ENCODE data around the gene WAPL. TPM values are rescaled to one million over a fixed set of nuclear protein-coding genes. Genes with fewer than 3 reads are reported as not detected.
"Not testable (repeated sequence)": the region's sequence is repeated elsewhere in the genome, so short reads cannot be mapped to it uniquely, and the experiment has no call there.

WAPL gene
- total RNA-seq, 1 donor from 2014 or later = 43.2 TPM

DNA sequence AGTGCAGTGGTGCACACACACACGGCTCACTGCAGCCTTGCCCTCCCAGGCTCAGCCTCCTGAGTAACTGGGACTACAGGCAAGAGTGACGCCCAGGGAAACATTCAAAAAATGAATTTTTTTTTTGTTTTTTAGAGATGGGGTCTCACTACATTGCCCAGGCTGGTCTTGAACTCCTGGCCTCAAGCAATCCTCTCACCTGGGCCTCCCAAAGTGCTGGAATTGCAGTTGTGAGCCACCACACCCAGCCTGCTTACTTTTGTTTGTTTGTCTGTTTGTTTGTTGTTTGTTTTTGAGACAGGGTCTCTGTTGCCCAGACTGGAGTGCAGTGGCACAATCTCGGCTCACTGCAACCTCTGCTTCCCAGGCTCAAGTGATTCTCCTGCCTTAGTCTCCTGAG lies 7.1 kb upstream of the WAPL start:
- H4K20me1 ChIP-seq (ENCODE audit: insufficient read depth, low read length); H3K9me3 ChIP-seq (ENCODE audit: insufficient read depth, low read depth, low read length); H2AFZ ChIP-seq (ENCODE audit: low read depth, low read length); H3K4me3 Mint-ChIP-seq (ENCODE audit: unreplicated experiment); H3K36me3 Mint-ChIP-seq (ENCODE audit: low read depth, unreplicated experiment); H3K27me3 Mint-ChIP-seq (ENCODE audit: low read depth, unreplicated experiment); H3K27ac ChIP-seq (ENCODE audit: low read depth, low read length); DNase-seq (ENCODE audit: low read depth); H3K27me3 ChIP-seq (ENCODE audit: insufficient read depth, low read length); H3K36me3 ChIP-seq (ENCODE audit: insufficient read depth, low read length); H3K4me3 ChIP-seq (ENCODE audit: insufficient read depth, low read depth, low read length); H3K9me3 Mint-ChIP-seq (ENCODE audit: unreplicated experiment); FAIRE-seq; H3K4me1 Mint-ChIP-seq (ENCODE audit: low read depth, unreplicated experiment); H3K4me1 ChIP-seq (ENCODE audit: insufficient read depth, low read length); H3K9ac ChIP-seq (ENCODE audit: low read length); H3K4me2 ChIP-seq (ENCODE audit: low read length); H3K27ac Mint-ChIP-seq (ENCODE audit: unreplicated experiment): not testable (repeated sequence)
- H3K79me2 ChIP-seq (ENCODE audit: insufficient read depth, low read length) = peaks cover 14% of the 10 kb centered on the region

DNA sequence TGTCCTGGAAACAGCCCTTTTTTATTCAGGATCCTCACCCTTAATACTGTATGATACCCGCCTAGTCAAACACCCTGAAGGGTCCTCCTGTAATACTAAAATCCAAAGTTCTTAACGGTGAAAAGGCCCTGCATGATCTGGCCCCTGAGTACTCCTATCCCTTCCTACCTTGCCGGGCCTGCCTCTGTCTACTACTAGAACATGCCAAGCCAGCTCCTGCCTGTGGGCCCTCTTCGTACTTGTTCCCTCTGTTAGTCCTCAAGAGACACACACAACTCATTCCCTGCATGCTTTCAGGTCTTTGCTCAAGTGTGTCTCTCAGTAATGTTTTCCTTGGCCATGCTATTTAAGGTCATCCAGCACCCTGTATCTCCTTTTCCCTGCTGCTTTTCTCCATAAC lies 5.0 kb upstream of the WAPL start:
- H3K27me3 ChIP-seq (ENCODE audit: insufficient read depth, low read length) = no peaks in the 10 kb centered on the region
- H3K4me1 ChIP-seq (ENCODE audit: insufficient read depth, low read length) = peaks cover 8% of the 10 kb centered on the region
- DNase-seq (ENCODE audit: low read depth) (no peak), FAIRE-seq (no peak)
- H3K4me3 ChIP-seq (ENCODE audit: insufficient read depth, low read depth, low read length) = no peak overlapping the region
- Mint-ChIP-seq H3K4me3 (ENCODE audit: unreplicated experiment) (no peak overlapping the region), H3K27me3 (ENCODE audit: low read depth, unreplicated experiment) (no peaks in the 10 kb centered on the region), H3K36me3 (ENCODE audit: low read depth, unreplicated experiment) (no peaks in the 10 kb centered on the region), H3K27ac (ENCODE audit: unreplicated experiment) (no peak overlapping the region), H3K9me3 (ENCODE audit: unreplicated experiment) (no peaks in the 10 kb centered on the region), H3K4me1 (ENCODE audit: low read depth, unreplicated experiment) (peaks cover 11% of the 10 kb centered on the region)
- H4K20me1 ChIP-seq (ENCODE audit: insufficient read depth, low read length) = no peaks in the 10 kb centered on the region
- no peaks in the 10 kb centered on the region for H3K36me3 ChIP-seq (ENCODE audit: insufficient read depth, low read length)
- TF ChIP-seq EZH2 (IDR thresholded peaks at IDR 0.05; ENCODE audit: insufficient read depth, low read length) = no peak
- TF ChIP-seq, protein P1, sequence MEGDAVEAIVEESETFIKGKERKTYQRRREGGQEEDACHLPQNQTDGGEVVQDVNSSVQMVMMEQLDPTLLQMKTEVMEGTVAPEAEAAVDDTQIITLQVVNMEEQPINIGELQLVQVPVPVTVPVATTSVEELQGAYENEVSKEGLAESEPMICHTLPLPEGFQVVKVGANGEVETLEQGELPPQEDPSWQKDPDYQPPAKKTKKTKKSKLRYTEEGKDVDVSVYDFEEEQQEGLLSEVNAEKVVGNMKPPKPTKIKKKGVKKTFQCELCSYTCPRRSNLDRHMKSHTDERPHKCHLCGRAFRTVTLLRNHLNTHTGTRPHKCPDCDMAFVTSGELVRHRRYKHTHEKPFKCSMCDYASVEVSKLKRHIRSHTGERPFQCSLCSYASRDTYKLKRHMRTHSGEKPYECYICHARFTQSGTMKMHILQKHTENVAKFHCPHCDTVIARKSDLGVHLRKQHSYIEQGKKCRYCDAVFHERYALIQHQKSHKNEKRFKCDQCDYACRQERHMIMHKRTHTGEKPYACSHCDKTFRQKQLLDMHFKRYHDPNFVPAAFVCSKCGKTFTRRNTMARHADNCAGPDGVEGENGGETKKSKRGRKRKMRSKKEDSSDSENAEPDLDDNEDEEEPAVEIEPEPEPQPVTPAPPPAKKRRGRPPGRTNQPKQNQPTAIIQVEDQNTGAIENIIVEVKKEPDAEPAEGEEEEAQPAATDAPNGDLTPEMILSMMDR (IDR thresholded peaks at IDR 0.05; ENCODE audit: insufficient read depth, low read depth, low read length) = no peak
- H3K79me2 ChIP-seq (ENCODE audit: insufficient read depth, low read length) = peaks cover 34% of the 10 kb centered on the region
- H3K9me3 ChIP-seq (ENCODE audit: insufficient read depth, low read depth, low read length) = no peaks in the 10 kb centered on the region
- no peak overlapping the region for H2AFZ ChIP-seq (ENCODE audit: low read depth, low read length)
- no peak overlapping the region for H3K4me2 ChIP-seq (ENCODE audit: low read length)
- H3K27ac ChIP-seq (ENCODE audit: low read depth, low read length) = no peak overlapping the region
- no peak overlapping the region for H3K9ac ChIP-seq (ENCODE audit: low read length)

DNA sequence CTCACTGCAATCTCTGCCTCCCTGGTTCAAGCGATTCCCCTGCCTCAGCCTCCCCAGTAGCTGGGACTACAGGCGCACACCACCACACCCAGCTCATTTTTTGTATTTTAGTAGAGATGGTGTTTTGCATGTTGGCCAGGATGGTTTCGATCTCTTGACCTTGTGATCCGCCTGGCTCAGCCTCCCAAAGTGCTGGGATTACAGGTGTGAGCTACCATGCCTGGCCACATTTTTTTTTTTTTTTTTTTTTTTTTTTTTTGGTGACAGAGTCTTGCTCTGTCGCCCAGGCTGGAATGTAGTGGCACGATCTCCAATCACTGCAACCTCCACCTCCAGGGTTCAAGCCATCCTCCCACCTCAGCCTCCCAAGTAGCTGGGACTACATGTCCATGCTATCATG lies 4.1 kb upstream of the WAPL start:
- not testable (repeated sequence) for H3K9me3 Mint-ChIP-seq (ENCODE audit: unreplicated experiment); H3K36me3 Mint-ChIP-seq (ENCODE audit: low read depth, unreplicated experiment); H3K36me3 ChIP-seq (ENCODE audit: insufficient read depth, low read length); FAIRE-seq; H3K27me3 ChIP-seq (ENCODE audit: insufficient read depth, low read length); DNase-seq (ENCODE audit: low read depth); H2AFZ ChIP-seq (ENCODE audit: low read depth, low read length); H3K4me3 Mint-ChIP-seq (ENCODE audit: unreplicated experiment); H4K20me1 ChIP-seq (ENCODE audit: insufficient read depth, low read length); H3K27me3 Mint-ChIP-seq (ENCODE audit: low read depth, unreplicated experiment); H3K27ac Mint-ChIP-seq (ENCODE audit: unreplicated experiment); H3K9ac ChIP-seq (ENCODE audit: low read length); H3K9me3 ChIP-seq (ENCODE audit: insufficient read depth, low read depth, low read length); H3K4me1 ChIP-seq (ENCODE audit: insufficient read depth, low read length); H3K4me2 ChIP-seq (ENCODE audit: low read length); H3K27ac ChIP-seq (ENCODE audit: low read depth, low read length); H3K4me3 ChIP-seq (ENCODE audit: insufficient read depth, low read depth, low read length)
- H3K79me2 ChIP-seq (ENCODE audit: insufficient read depth, low read length) = peaks cover 43% of the 10 kb centered on the region
- H3K4me1 Mint-ChIP-seq (ENCODE audit: low read depth, unreplicated experiment) = peaks cover 11% of the 10 kb centered on the region
